Nephron progenitor cell (in vitro differentiated cells): ENCODE measurements around the gene SLC28A1.

ENCODE experiments used
- DNase-seq: peaks from one replicate; pipeline ENCODE4 v3.0.0; 2021
- H3K27ac Mint-ChIP-seq: 2 replicates; pipeline ENCODE4 v1.8.0; 2021; ENCODE audit warnings: mild to moderate bottlenecking, moderate library complexity, mixed read lengths
- H3K27me3 Mint-ChIP-seq: 2 replicates; pipeline ENCODE4 v1.8.0; 2021; ENCODE audit warnings: mild to moderate bottlenecking, low read depth, mixed read lengths; ENCODE audit not compliant: poor library complexity
- H3K36me3 Mint-ChIP-seq: 2 replicates; pipeline ENCODE4 v1.8.0; 2021; ENCODE audit warnings: low read depth, mixed read lengths
- H3K4me1 Mint-ChIP-seq: 2 replicates; pipeline ENCODE4 v1.8.0; 2021; ENCODE audit warnings: mixed read lengths
- H3K4me3 Mint-ChIP-seq: 2 replicates; pipeline ENCODE4 v1.8.0; 2021; ENCODE audit warnings: mild to moderate bottlenecking, moderate library complexity, mixed read lengths
- H3K9me3 Mint-ChIP-seq: 2 replicates; pipeline ENCODE4 v1.8.0; 2021; ENCODE audit warnings: mild to moderate bottlenecking, moderate library complexity, mixed read lengths
- CTCF ChIP-seq: fragments of 200-600 bp; sonication (generic); IDR thresholded peaks from 2 replicates; pipeline ENCODE4 v1.5.0; 2021; ENCODE audit warnings: antibody characterized with exemption

The SLC28A1 gene

GRCh38 chr15:84889991-84890669 lies 5.7 kb downstream of the SLC28A1 start:
- H3K27ac Mint-ChIP-seq = no peak overlapping the region
- no peak for DNase-seq
- peaks cover 13% of the 10 kb centered on the region for H3K4me1 Mint-ChIP-seq
- H3K27me3 Mint-ChIP-seq = peaks cover 20% of the 10 kb centered on the region
- no peak overlapping the region for H3K4me3 Mint-ChIP-seq
- H3K36me3 Mint-ChIP-seq = no peaks in the 10 kb centered on the region
- no peak for TF ChIP-seq CTCF
- no peaks in the 10 kb centered on the region for H3K9me3 Mint-ChIP-seq

DNA sequence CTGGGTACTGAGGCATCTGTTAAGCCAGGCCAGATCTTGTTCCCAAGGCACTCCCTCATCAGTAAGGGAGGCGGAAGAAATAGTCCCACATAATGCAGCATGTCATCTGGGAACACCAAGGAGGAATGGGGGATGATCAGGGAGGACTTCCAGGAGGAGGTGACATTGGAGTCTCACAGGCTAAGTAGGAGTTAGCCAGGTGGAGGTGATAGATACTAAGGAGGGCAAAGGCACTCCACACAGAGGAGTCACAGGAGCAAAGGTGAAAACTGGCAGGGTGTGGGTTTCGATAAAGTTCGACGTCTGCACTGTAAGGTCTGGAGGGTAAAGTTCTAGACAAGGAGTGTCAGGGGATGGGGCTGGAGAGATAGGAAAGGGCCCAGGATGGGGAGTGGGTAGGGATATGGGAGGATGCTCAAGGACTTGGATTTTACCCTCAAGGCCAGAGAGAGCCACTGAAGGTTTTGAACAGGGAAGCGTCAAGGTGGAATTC lies 6.3 kb downstream of the SLC28A1 start:
- Mint-ChIP-seq H3K4me3 (no peak overlapping the region), H3K27ac (no peak overlapping the region), H3K27me3 (peaks cover 19% of the 10 kb centered on the region), H3K9me3 (no peaks in the 10 kb centered on the region), H3K36me3 (no peaks in the 10 kb centered on the region), H3K4me1 (peaks cover 13% of the 10 kb centered on the region)
- no peak for TF ChIP-seq CTCF
- DNase-seq = no peak

DNA sequence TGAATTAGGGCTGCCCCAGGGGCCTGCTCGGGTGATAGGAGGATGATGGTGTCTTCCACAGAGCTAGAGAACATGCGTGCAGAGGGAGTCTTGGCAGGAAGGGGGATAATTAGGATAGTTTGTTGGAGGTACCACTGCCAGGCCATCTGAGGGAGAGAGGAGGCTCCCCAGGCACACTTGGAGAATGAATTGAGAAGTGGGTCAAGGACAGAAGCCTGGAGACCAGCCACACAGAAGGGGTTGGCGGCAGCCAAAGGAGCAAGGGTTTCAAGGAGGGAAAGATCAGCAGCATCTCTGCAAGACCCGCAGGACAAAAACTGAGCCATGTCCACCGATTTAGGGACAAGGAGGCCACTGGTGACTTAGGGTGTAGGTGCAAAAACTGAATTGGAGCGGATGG lies 6.9 kb downstream of the SLC28A1 start:
- Mint-ChIP-seq H3K4me1 (peaks cover 13% of the 10 kb centered on the region), H3K9me3 (no peaks in the 10 kb centered on the region), H3K27me3 (peaks cover 17% of the 10 kb centered on the region), H3K4me3 (no peak overlapping the region), H3K36me3 (no peaks in the 10 kb centered on the region), H3K27ac (no peak overlapping the region)
- TF ChIP-seq CTCF = no peak
- DNase-seq = no peak

- H3K4me1 Mint-ChIP-seq = peaks cover 10% of the 10 kb centered on the region
- DNase-seq = no peak
- H3K4me3 Mint-ChIP-seq = no peak overlapping the region
- no peaks in the 10 kb centered on the region for H3K9me3 Mint-ChIP-seq
- H3K36me3 Mint-ChIP-seq = no peaks in the 10 kb centered on the region
- TF ChIP-seq CTCF = no peak
- peaks cover 13% of the 10 kb centered on the region for H3K27me3 Mint-ChIP-seq
- no peak overlapping the region for H3K27ac Mint-ChIP-seq
Observed at GRCh38 chr15:84892786-84893307, 8.4 kb downstream of the SLC28A1 start.

- no peak overlapping the region for H3K27ac Mint-ChIP-seq
- H3K4me3 Mint-ChIP-seq = no peak overlapping the region
- no peak for DNase-seq
- peaks cover 9% of the 10 kb centered on the region for H3K4me1 Mint-ChIP-seq
- H3K36me3 Mint-ChIP-seq = no peaks in the 10 kb centered on the region
- TF ChIP-seq CTCF = no peak
- peaks cover 13% of the 10 kb centered on the region for H3K27me3 Mint-ChIP-seq
- no peaks in the 10 kb centered on the region for H3K9me3 Mint-ChIP-seq
Observed at GRCh38 chr15:84893607-84894006, 9.1 kb downstream of the SLC28A1 start.
